ENCODE measurements around the gene TOMM20. TPM values are rescaled to one million over a fixed set of nuclear protein-coding genes. Genes with fewer than 3 reads are reported as not detected.

Gene TOMM20
- total and polyA plus RNA-seq, 2 experiments from 2014 or later, result 51.8 to 99.6 TPM

- no peak for DNase-seq (ENCODE audit: low spot score)
- no peaks in the 10 kb centered on the region for H3K27me3 ChIP-seq
- no peak overlapping the region for H3K27ac ChIP-seq
- H3K9me2 ChIP-seq (replicated peaks; ENCODE audit: insufficient read depth), result no peaks in the 10 kb centered on the region
- no peak overlapping the region for H3K4me2 ChIP-seq
- H3K79me2 ChIP-seq, result peaks cover 27% of the 10 kb centered on the region
- 91% methylated on average over 7 of the region's 7 CpGs for WGBS (ENCODE audit: low lambda C conversion rate, missing lambda C conversion rate)
- peaks cover 20% of the 10 kb centered on the region for H4K20me1 ChIP-seq (ENCODE audit: insufficient read depth, poor library complexity, severe bottlenecking)
- H3K9me3 ChIP-seq (ENCODE audit: low read depth), result no peaks in the 10 kb centered on the region
- H3K4me1 ChIP-seq (ENCODE audit: insufficient read depth), result peaks cover 9% of the 10 kb centered on the region
- H2AFZ ChIP-seq, result no peak overlapping the region
- H3K4me3 ChIP-seq, result no peak overlapping the region
- H3K36me3 ChIP-seq (replicated peaks; ENCODE audit: insufficient read depth, low read depth), result no peaks in the 10 kb centered on the region
- TF ChIP-seq CTCF (IDR thresholded peaks at IDR 0.05; ENCODE audit: poor library complexity), result no peak
- TF ChIP-seq EZH2phosphoT487 (IDR thresholded peaks at IDR 0.05; ENCODE audit: low read depth, severe bottlenecking, unreplicated experiment), result no peak
- TF ChIP-seq EZH2 (IDR thresholded peaks at IDR 0.05; ENCODE audit: borderline replicate concordance), result no peak
Measured at GRCh38 chr1:235130766-235131270, 2.2 kb upstream of the TOMM20 start.

GRCh38 chr1:235129774-235130570 is 1.3 kb upstream of the TOMM20 start:
- H3K36me3 ChIP-seq (replicated peaks; ENCODE audit: insufficient read depth, low read depth), result no peaks in the 10 kb centered on the region

GRCh38 chr1:235127732-235128455 is 743 bp downstream of the TOMM20 start:
- Histone ChIP-seq H3K9me2 (replicated peaks; ENCODE audit: insufficient read depth) (no peaks in the 10 kb centered on the region), H3K79me2 (peaks cover 57% of the 10 kb centered on the region), H3K4me1 (ENCODE audit: insufficient read depth) (peaks cover 9% of the 10 kb centered on the region), H3K27ac (peak overlapping the region; percentile 98), H3K27me3 (no peaks in the 10 kb centered on the region), H4K20me1 (ENCODE audit: insufficient read depth, poor library complexity, severe bottlenecking) (peaks cover 49% of the 10 kb centered on the region), H3K4me3 (peak overlapping the region; percentile 61), H2AFZ (peak overlapping the region; percentile 80), H3K4me2 (peak overlapping the region; percentile 79), H3K36me3 (replicated peaks; ENCODE audit: insufficient read depth, low read depth) (no peaks in the 10 kb centered on the region), H3K9me3 (ENCODE audit: low read depth) (no peaks in the 10 kb centered on the region)
- DNase-seq (ENCODE audit: low spot score), result peak; percentile 35
- TF ChIP-seq EZH2 (IDR thresholded peaks at IDR 0.05; ENCODE audit: borderline replicate concordance) (no peak), EZH2phosphoT487 (IDR thresholded peaks at IDR 0.05; ENCODE audit: low read depth, severe bottlenecking, unreplicated experiment) (no peak), CTCF (IDR thresholded peaks at IDR 0.05; ENCODE audit: poor library complexity) (no peak)
- 1% methylated on average over 34 of the region's 35 CpGs for WGBS (ENCODE audit: low lambda C conversion rate, missing lambda C conversion rate)

More at GRCh38 chr1:235129774-235130570, 1.3 kb upstream of the TOMM20 start:
- H3K79me2 ChIP-seq, result peaks cover 36% of the 10 kb centered on the region
- peaks cover 9% of the 10 kb centered on the region for H3K4me1 ChIP-seq (ENCODE audit: insufficient read depth)
- no peaks in the 10 kb centered on the region for H3K9me3 ChIP-seq (ENCODE audit: low read depth)
- H3K9me2 ChIP-seq (replicated peaks; ENCODE audit: insufficient read depth), result no peaks in the 10 kb centered on the region
- H3K27me3 ChIP-seq, result no peaks in the 10 kb centered on the region
- peaks cover 29% of the 10 kb centered on the region for H4K20me1 ChIP-seq (ENCODE audit: insufficient read depth, poor library complexity, severe bottlenecking)
- DNase-seq (ENCODE audit: low spot score), result no peak
- 74% methylated on average over 4 of the region's 4 CpGs for WGBS (ENCODE audit: low lambda C conversion rate, missing lambda C conversion rate)
- no peak overlapping the region for H3K4me2 ChIP-seq
- H3K4me3 ChIP-seq, result no peak overlapping the region
- H3K27ac ChIP-seq, result peak overlapping the region; percentile 95
- no peak for TF ChIP-seq CTCF (IDR thresholded peaks at IDR 0.05; ENCODE audit: poor library complexity)
- no peak for TF ChIP-seq EZH2 (IDR thresholded peaks at IDR 0.05; ENCODE audit: borderline replicate concordance)
- no peak for TF ChIP-seq EZH2phosphoT487 (IDR thresholded peaks at IDR 0.05; ENCODE audit: low read depth, severe bottlenecking, unreplicated experiment)
- H2AFZ ChIP-seq, result peak overlapping the region; percentile 85
